HUES6 (cell line): ENCODE results near the gene NANS.

Experiments
- H3K27ac ChIP-seq: 2 replicates; pipeline ENCODE4 v1.7.0; 2013; ENCODE audit warnings: low read depth, mild to moderate bottlenecking, low read length, inconsistent platforms
- H3K27me3 ChIP-seq: 2 replicates; pipeline ENCODE4 v1.6.1; 2013; ENCODE audit warnings: low read length; ENCODE audit not compliant: control insufficient read depth, insufficient read depth
- H3K36me3 ChIP-seq: 2 replicates; pipeline ENCODE4 v1.6.1; 2013; ENCODE audit warnings: low read length; ENCODE audit not compliant: control insufficient read depth, insufficient read depth
- H3K4me1 ChIP-seq: 2 replicates; pipeline ENCODE4 v1.6.1; 2013; ENCODE audit warnings: low read length; ENCODE audit not compliant: control insufficient read depth, insufficient read depth
- H3K4me3 ChIP-seq: 2 replicates; pipeline ENCODE4 v1.5.1; 2013; ENCODE audit warnings: low read depth, low read length
- H3K9ac ChIP-seq: one replicate; pipeline ENCODE4 v1.6.1; 2013; ENCODE audit warnings: mild to moderate bottlenecking, low read length
- H3K9me3 ChIP-seq: 2 replicates; pipeline ENCODE4 v1.6.1; 2013; ENCODE audit warnings: low read depth, low read length; ENCODE audit not compliant: control insufficient read depth, insufficient read depth

NANS gene

DNA sequence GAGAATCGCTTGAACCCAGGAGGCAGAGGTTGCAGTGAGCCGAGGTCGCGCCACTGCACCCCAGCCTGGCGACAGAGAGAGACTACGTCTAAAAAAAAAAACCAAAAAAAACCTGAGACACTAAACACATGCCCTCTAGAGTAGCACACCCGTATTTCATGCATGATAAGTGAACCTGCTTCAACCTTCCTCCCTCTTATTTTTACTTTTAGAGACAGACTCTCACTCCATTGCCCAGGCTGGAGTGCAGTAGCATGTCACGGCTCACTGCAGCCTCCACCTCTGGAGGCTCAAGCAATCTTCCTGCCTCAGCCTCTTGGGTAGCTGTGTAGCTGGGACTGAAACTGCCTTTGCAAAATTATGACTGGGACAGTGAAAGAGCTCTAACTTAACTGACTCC is 17.6 kb upstream of the NANS start:
- Histone ChIP-seq H3K4me3 (no peak overlapping the region), H3K27ac (no peak overlapping the region), H3K9ac (no peak overlapping the region), H3K9me3 (no peaks in the 10 kb centered on the region), H3K27me3 (no peaks in the 10 kb centered on the region; the same call in none of the 2 replicates), H3K4me1 (no peaks in the 10 kb centered on the region), H3K36me3 (no peaks in the 10 kb centered on the region)

DNA sequence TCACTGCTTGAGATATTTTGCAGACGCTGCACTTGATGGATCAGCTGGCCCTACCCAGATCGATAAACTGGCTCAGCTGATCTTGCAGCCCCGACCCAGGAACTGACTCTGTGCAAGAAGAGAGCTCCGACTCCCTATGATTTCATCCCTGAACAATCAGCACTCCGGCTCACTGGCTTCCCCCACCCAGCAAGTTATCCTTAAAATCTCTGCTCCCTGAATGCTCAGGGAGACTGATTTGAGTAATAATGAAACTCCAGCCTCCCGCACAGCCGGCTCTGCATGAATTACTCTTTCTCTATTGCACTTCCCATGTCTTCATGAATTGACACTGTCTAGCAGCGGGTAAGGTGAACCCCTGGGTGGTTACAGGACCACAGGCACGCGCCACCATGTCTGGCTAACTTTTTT is 16.9 kb upstream of the NANS start:
- no peak overlapping the region for H3K27ac ChIP-seq
- H3K4me3 ChIP-seq: no peak overlapping the region
- no peaks in the 10 kb centered on the region for H3K4me1 ChIP-seq

DNA sequence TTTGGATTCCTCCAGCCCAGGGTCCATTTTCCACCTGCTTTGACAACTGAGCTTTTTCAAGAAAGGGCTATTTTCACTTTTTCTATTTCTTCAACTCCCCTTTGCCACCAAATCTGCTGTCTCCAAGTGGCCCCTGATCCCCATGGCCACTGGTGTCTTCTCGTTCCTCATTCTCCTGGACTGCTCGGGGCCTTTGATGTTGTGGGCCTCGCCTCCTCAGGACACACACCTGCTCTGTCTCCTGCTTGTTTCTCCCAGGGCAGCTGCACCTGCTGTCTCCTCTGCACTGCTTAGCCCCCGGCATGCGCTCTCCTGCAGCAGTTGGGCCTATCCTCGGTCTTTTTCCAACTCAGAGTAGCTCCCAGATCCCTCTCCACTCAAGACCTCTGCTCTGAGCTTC is 16.3 kb upstream of the NANS start:
- Histone ChIP-seq H3K4me3 (no peak overlapping the region), H3K9ac (no peak overlapping the region), H3K27me3 (no peaks in the 10 kb centered on the region; the same call in none of the 2 replicates), H3K27ac (no peak overlapping the region), H3K9me3 (no peaks in the 10 kb centered on the region), H3K36me3 (no peaks in the 10 kb centered on the region), H3K4me1 (no peaks in the 10 kb centered on the region)

More for the DNA sequence above, 16.9 kb upstream of the NANS start:
- H3K36me3 ChIP-seq: no peaks in the 10 kb centered on the region
- no peaks in the 10 kb centered on the region; the same call in none of the 2 replicates for H3K27me3 ChIP-seq
- no peak overlapping the region for H3K9ac ChIP-seq
- H3K9me3 ChIP-seq: no peaks in the 10 kb centered on the region

DNA sequence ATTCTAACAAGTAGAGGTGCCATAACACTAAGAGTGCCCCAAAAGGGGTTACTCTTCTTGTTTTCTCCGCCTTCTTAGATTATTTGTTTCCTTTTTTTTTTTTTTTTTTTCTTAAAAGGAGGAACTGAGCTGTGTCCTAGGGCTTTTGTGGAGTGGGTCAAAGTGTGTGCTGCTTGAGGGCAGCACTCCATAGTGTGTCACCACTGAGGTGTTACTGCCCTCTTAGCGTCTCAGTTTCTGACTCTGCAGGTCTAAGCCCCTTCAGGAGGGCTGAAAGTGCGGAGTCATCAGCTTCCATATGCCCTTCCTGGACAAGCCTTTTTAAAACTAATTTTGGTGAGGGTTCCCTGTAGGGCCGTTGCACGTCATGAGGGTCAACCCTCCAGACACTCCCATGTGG is 12.6 kb upstream of the NANS start:
- Histone ChIP-seq H3K27ac (no peak overlapping the region), H3K9me3 (no peaks in the 10 kb centered on the region), H3K27me3 (no peaks in the 10 kb centered on the region; the same call in 1 of the 2 replicates), H3K4me1 (no peaks in the 10 kb centered on the region), H3K4me3 (no peak overlapping the region), H3K9ac (no peak overlapping the region), H3K36me3 (no peaks in the 10 kb centered on the region)

DNA sequence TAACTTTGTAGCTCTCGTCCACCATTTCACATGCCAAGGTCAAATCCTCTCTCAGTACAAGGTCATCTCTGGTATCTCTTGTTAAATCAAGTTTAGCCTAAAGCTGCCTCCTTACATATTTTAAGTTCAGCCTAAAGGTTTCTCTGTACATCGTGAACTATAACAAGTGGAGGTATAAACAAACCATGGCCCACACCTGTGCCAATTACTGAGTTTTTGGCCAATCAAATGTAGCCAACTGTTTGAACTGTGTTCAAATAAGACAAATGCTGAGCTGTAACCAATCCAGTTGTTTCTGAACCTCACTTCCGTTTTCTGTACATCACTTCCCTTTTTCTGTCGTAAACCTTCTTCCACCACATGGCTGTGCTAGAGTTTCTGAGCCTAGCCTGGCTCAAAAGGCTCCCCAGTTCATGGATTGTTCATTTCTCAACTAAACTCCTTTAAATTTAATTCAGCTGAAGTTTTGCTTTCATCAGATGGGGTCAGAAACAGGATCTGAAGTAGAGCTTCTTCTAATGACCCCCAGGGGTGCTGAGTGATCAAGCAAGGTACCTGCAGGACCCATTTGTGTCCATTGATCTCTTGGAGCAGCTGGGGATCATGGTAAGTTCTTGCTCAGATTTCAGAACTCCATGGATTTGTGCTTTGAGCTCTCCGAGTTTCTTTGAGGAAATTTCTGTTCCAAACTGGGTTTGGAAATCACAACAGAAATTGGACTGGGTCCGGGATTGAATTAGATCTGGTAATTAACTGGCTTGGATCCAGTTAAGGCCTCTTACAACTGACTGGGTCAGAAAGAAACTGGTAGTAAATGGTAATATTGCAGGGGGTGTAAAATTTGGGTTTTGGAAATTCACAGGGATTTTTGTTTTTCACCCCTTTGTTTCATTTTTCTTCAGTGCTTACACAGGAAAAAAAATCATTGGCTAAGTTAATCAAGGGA is 11.0 kb upstream of the NANS start:
- H3K27ac ChIP-seq: no peak overlapping the region
- H3K36me3 ChIP-seq: no peaks in the 10 kb centered on the region
- no peaks in the 10 kb centered on the region for H3K27me3 ChIP-seq
- H3K4me1 ChIP-seq: no peaks in the 10 kb centered on the region
- H3K9ac ChIP-seq: no peak overlapping the region
- no peak overlapping the region for H3K4me3 ChIP-seq
- no peaks in the 10 kb centered on the region for H3K9me3 ChIP-seq

DNA sequence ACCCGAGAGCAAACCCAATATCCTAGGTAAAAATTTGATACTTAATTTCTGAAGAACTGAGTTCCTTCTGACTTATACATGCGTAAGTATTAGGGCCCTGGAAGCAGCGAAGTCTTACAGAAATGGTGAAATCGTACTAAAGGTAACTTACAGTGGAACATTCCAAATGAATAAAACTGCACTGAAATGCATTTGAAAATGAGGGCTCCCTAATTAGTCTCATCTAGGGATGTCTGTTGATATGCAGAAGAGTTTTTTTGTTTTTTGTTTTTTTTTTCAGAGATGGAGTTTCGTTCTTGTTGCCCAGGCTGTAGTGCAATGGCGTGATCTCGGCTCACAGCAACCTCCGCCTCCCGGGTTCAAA is 10.4 kb upstream of the NANS start:
- no peaks in the 10 kb centered on the region for H3K36me3 ChIP-seq
- H3K9ac ChIP-seq: no peak overlapping the region
- H3K27me3 ChIP-seq: no peaks in the 10 kb centered on the region
- H3K4me3 ChIP-seq: no peak overlapping the region
- H3K4me1 ChIP-seq: no peaks in the 10 kb centered on the region
- no peak overlapping the region for H3K27ac ChIP-seq
- no peaks in the 10 kb centered on the region for H3K9me3 ChIP-seq

DNA sequence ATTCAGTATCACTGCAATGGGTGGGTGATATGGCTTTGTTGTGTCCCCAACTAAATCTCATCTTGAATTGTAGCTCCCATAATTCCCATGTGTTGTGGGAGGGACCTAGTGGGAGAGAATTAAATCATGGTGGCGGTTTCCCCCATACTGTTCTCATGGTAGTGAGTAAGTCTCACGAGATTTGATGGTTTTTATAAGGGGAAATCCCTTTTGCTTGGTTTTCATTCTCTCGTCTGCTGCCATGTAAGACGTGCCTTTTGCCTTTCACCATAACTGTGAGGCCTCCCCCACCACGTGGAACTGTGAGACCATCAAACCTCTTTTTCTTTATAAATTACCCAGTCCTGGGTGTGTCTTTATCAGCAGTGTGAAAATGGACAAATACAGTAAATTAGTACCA is 9.5 kb upstream of the NANS start:
- no peaks in the 10 kb centered on the region for H3K27me3 ChIP-seq
- no peak overlapping the region for H3K27ac ChIP-seq
- no peak overlapping the region for H3K4me3 ChIP-seq
- no peaks in the 10 kb centered on the region for H3K9me3 ChIP-seq
- H3K4me1 ChIP-seq: no peaks in the 10 kb centered on the region
- H3K36me3 ChIP-seq: no peaks in the 10 kb centered on the region
- no peak overlapping the region for H3K9ac ChIP-seq

DNA sequence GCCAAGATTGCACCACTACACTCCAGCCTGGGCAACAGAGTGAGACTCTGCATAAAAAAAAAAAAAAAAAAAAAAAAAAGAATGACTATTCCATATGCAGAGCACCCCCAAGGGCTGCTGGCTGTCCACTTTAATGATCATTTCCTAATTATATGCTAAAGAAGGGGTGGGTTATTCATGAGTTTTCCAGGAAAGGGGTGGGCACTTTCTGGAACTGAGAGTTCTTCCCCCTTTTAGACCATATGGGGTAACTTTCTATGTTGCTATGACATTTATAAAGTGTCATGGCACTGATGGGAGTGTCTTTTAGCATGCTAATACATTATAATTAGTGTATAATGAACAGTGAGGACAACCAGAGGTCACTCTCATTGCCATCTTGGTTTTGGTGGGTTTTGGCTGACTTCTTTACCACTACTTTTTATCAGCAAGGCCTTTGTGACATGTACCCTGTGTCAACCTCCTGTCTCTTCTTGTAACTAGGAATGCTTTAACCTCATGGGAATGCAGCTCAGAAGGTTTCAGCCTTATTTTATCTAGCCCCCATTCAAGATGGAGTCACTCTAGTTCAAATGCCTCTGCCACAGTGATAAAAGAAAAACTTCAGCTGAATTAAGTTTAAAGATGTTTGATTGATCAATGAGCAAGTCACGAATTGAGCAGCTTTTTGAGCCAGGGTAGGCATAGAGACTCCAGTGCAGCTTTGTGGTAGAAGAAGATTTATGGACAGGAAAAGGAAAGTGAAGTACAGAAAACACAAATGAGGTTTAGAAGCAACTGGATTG is 7.1 kb upstream of the NANS start:
- no peaks in the 10 kb centered on the region for H3K27me3 ChIP-seq
- no peak overlapping the region for H3K27ac ChIP-seq
- no peaks in the 10 kb centered on the region for H3K4me1 ChIP-seq
- no peaks in the 10 kb centered on the region for H3K9me3 ChIP-seq
- H3K9ac ChIP-seq: no peak overlapping the region
- no peaks in the 10 kb centered on the region for H3K36me3 ChIP-seq
- no peak overlapping the region for H3K4me3 ChIP-seq

DNA sequence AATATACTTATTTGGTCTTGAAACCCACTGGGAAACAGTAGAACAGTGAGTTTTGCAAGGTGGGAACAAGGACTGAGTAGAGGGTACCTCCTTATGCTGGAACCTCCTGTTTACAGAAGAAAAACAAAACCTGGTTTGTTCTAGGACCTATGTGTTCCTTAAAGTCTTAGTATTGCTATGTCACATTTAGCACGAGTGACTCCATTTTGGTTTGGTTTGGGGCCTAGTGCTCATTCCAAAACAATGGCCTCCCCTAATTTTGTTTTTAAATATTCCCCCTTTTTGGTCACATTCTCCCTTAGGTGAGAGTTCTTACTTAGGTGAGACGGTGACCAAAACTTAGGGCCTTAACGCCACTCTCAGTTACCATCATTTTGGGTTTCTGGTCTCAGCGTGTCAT is 6.2 kb upstream of the NANS start:
- no peaks in the 10 kb centered on the region for H3K9me3 ChIP-seq
- no peaks in the 10 kb centered on the region for H3K4me1 ChIP-seq
- no peak overlapping the region for H3K9ac ChIP-seq
- H3K4me3 ChIP-seq: no peak overlapping the region
- no peaks in the 10 kb centered on the region for H3K36me3 ChIP-seq
- H3K27ac ChIP-seq: no peak overlapping the region
- no peaks in the 10 kb centered on the region for H3K27me3 ChIP-seq

DNA sequence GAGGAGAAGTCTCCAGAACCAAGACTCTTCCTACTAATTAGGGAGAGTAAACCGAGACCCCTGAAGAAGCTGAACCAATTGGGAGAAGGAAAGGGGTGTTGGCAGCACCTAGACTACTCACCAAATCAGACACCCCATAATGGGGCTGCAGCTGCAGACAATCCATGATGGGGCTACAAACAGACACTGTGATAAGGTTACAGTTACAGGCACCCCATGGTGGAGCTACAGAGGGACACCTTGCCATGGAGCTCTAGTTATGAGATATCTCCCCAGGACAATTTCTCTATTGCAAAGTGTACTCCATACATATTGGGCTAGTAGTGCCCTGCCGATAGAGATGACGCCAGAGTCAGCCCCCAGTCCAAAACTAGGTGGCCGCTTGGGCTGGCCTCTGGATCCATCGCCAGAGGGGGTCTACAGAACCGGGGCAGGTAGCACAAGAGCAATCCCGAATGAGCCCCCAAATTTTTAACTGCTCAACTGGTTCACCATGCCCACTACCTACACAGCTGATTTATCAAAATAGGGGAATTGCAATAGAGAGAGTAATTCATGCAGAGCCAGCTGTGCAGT is 2.1 kb upstream of the NANS start:
- Histone ChIP-seq H3K27ac (no peak overlapping the region), H3K4me1 (0 out of 2 replicates have a peak, but pooled peaks cover 3% of the 10 kb centered on the region), H3K27me3 (no peaks in the 10 kb centered on the region), H3K9me3 (no peaks in the 10 kb centered on the region), H3K4me3 (no peak overlapping the region), H3K9ac (no peak overlapping the region), H3K36me3 (no peaks in the 10 kb centered on the region)
